Measurements from ENCODE around the gene BEST1. TPM values are rescaled to one million over a fixed set of nuclear protein-coding genes. Genes with fewer than 3 reads are reported as not detected.

BEST1 gene
- total RNA-seq, 4 donors from 2014 or later, result 0.67 to 3.3 (median 1.9) TPM

DNA sequence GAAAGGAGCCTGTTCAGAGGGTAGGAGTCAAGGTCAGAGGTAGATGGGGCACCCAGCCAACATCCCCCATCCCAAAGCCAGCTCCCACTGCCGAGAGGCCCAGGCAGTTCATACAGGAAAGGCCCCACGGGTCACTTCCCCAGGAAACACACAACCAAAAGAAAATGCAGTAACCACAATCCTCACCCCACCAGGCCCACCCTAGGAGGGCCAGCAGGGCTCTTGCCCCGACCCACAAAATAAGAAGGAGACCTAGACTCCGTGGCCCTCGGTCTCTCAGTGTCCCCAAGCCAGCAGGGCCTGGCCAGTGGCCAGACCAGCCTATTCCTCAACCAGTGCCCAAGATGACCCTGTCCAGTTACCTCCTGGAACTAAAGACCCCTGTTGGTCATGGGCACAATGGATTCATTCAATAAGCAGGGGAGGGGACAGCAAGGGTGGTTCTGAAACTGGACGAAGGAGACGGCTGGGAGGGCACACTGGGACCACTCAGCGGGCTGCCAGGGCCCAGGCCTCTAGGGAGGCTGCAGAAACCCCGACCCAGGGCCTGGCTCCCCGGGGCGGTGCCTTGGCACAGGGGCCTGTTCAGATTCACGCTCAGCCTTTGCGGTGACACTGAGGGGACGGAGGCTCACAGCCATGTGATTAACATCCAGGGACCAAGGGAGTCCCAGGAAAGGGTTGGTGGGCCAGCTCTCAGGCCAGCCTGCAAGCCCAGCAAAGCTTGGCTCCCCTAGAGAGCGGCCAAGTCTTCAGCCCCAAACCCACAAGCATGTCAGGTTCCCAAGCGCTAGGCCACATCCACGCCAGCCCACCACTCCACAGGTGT is 38.2 kb upstream of the BEST1 start:
- Histone ChIP-seq H3K36me3 (no peaks in the 10 kb centered on the region), H3K4me1 (peaks cover 4 to 35% of the 10 kb centered on the region in 2 donors), H3K4me3 (replicated peaks in 1 of 3) (no peak overlapping the region), H3K9me3 (no peaks in the 10 kb centered on the region), H3K27me3 (no peaks in the 10 kb centered on the region), H3K27ac (no peak overlapping the region)
- intact Hi-C loops (cut with DNase I), result no loop called here
- TF ChIP-seq, protein P1, sequence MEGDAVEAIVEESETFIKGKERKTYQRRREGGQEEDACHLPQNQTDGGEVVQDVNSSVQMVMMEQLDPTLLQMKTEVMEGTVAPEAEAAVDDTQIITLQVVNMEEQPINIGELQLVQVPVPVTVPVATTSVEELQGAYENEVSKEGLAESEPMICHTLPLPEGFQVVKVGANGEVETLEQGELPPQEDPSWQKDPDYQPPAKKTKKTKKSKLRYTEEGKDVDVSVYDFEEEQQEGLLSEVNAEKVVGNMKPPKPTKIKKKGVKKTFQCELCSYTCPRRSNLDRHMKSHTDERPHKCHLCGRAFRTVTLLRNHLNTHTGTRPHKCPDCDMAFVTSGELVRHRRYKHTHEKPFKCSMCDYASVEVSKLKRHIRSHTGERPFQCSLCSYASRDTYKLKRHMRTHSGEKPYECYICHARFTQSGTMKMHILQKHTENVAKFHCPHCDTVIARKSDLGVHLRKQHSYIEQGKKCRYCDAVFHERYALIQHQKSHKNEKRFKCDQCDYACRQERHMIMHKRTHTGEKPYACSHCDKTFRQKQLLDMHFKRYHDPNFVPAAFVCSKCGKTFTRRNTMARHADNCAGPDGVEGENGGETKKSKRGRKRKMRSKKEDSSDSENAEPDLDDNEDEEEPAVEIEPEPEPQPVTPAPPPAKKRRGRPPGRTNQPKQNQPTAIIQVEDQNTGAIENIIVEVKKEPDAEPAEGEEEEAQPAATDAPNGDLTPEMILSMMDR (IDR thresholded peaks at IDR 0.05), result no peak
- no peak for TF ChIP-seq POLR2A (IDR thresholded peaks at IDR 0.05)
- peak in 1 of 2 donors; percentile 2 for DNase-seq
- WGBS, 2 donors, result 80 to 86% methylated on average over 9 of the region's 17 CpGs

DNA sequence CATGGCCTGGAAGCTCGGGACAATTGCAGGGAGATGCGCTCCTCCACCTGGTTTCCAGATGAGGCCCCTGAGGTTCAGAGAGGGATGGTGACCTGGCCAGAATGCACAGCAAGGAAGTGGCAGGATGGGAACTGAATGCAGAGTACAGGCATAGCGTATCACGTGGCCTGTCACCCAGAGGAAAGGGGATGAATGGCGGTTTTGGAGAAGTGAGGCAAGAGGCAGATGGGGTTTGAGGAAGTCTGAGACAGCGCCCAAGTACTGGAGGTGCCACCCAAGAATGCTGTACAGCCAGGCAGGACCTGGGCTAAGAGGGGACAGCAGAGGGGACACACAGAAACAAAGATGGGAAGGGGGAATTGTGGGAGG is 37.6 kb upstream of the BEST1 start:
- Histone ChIP-seq H3K4me3 (replicated peaks in 1 of 3) (no peak overlapping the region), H3K27ac (no peak overlapping the region), H3K9me3 (no peaks in the 10 kb centered on the region), H3K36me3 (no peaks in the 10 kb centered on the region), H3K4me1 (peaks cover 4 to 37% of the 10 kb centered on the region in 2 donors), H3K27me3 (no peaks in the 10 kb centered on the region)
- WGBS, 2 donors, result 86 to 93% methylated on average over 6 of the region's 6 CpGs
- intact Hi-C loops (cut with DNase I), result no loop called here
- TF ChIP-seq POLR2A (IDR thresholded peaks at IDR 0.05), result no peak
- TF ChIP-seq, protein P1 (IDR thresholded peaks at IDR 0.05), result no peak
- DNase-seq, result peak in 1 of 2 donors; percentile 4

DNA sequence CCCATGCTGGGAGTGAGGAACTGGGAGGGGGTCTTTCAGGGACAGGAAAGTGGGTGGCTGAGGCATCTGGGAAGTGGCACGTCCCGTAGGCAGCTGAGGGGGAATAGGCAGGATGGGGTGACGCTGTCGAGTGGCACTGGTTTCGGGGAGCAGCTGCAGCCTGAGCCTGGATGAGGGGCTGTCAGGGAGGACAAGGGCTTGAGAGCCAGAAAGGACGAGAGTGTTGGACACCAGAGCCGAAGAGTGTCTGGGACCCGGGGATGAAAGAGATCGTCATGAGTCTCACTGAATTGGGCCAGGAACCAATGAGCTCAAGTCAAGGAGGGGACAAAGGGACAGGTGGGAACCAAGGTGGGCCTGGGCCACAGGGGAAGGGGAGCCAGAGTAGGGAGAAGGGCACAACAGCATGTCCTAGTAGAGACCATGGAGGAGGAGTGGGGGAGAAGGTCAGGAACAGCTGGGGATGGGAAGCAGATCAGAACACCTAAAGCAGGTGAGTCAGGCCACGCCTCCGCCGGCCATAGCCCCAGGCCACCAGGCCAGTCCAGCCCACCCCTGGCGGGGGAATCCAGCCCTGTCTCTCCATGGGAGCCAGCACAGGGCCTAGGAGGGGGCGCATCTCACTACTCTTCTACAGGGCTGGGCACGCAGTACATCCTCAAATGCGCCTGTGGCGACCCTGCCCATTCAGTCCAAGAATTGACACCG is 37.0 kb upstream of the BEST1 start:
- H3K4me3 ChIP-seq (replicated peaks in 1 of 3), result no peak overlapping the region
- H3K36me3 ChIP-seq, result no peaks in the 10 kb centered on the region
- H3K9me3 ChIP-seq, result no peaks in the 10 kb centered on the region
- WGBS, 2 donors, result 72 to 79% methylated on average over 16 to 18 of the region's 18 CpGs
- peaks cover 4 to 43% of the 10 kb centered on the region in 2 donors for H3K4me1 ChIP-seq
- H3K27me3 ChIP-seq, result no peaks in the 10 kb centered on the region
- TF ChIP-seq, protein P1 (IDR thresholded peaks at IDR 0.05), result no peak
- no peak for TF ChIP-seq POLR2A (IDR thresholded peaks at IDR 0.05)
- no peak for DNase-seq
- H3K27ac ChIP-seq, result no peak overlapping the region
- intact Hi-C loops (cut with DNase I), result no loop called here

DNA sequence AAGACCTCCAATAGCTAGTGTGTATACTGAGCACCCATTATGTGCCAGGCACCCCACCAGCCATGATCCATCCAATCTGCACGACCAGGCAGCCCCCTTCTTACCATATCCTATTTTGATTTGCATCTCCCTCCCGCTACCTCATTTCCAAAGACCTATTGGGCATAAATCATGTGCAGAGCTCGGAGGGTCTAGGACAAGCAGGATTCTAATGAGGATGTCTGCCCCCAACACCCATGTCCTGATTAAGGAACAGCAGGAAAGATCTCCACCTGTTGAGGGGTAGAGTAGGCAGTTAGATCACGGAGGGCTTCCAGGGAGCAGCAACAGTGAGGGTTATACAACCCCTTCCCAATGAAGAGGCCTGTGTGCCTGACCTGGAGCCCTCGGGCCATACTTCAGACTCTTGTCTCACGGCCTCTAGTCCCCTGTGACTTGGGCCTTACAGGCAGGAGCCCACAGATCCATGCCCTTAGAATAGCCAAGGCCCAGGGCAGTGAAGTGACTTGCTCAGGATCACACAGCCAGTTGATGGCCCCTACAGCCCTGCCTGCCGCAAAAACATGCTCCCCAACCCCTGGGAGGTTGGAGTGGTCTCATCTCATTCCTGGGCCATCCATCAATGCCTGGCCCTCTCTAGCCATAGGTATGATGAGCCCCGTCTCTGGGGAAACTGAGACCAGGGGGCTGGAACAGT is 36.3 kb upstream of the BEST1 start:
- H3K27ac ChIP-seq, result no peak overlapping the region
- no peaks in the 10 kb centered on the region for H3K27me3 ChIP-seq
- no peaks in the 10 kb centered on the region for H3K9me3 ChIP-seq
- 77 to 84% methylated on average over 5 to 7 of the region's 8 CpGs for WGBS, 2 donors
- no peak overlapping the region for H3K4me3 ChIP-seq (replicated peaks in 1 of 3)
- intact Hi-C loops (cut with DNase I), result no loop called here
- H3K4me1 ChIP-seq, result peaks cover 0 to 41% of the 10 kb centered on the region in 2 donors
- no peak for DNase-seq
- TF ChIP-seq, protein P1 (IDR thresholded peaks at IDR 0.05), result no peak
- no peak for TF ChIP-seq POLR2A (IDR thresholded peaks at IDR 0.05)
- H3K36me3 ChIP-seq, result no peaks in the 10 kb centered on the region
